Stimulated activated CD4-positive, alpha-beta T cell treated with anti-CD3 and anti-CD28 coated beads, Interleukin-2, amount 100 ng/mL, for 48 hours (primary cell): ENCODE results near the gene IZUMO1.

Experiments
- DNase-seq, 2 donors: peaks; one replicate each; pipeline ENCODE4 v3.0.0-alpha.2; 2020

The IZUMO1 gene

GRCh38 chr19:48756686-48757085, 10.0 kb upstream of the IZUMO1 start:
- DNase-seq: no peak

- DNase-seq: no peak
These were observed 9.5 kb upstream of the IZUMO1 start for GRCh38 chr19:48756212-48756611.

GRCh38 chr19:48755787-48756186, 9.1 kb upstream of the IZUMO1 start:
- DNase-seq: no peak

- no peak for DNase-seq
These were observed 8.5 kb upstream of the IZUMO1 start, which contains the start of gene FGF21 for GRCh38 chr19:48755084-48755641. Gene FGF21, plus strand, starts transcription at chr19:48755524. Its CDS starts 713 bp downstream, at chr19:48756237.

DNA sequence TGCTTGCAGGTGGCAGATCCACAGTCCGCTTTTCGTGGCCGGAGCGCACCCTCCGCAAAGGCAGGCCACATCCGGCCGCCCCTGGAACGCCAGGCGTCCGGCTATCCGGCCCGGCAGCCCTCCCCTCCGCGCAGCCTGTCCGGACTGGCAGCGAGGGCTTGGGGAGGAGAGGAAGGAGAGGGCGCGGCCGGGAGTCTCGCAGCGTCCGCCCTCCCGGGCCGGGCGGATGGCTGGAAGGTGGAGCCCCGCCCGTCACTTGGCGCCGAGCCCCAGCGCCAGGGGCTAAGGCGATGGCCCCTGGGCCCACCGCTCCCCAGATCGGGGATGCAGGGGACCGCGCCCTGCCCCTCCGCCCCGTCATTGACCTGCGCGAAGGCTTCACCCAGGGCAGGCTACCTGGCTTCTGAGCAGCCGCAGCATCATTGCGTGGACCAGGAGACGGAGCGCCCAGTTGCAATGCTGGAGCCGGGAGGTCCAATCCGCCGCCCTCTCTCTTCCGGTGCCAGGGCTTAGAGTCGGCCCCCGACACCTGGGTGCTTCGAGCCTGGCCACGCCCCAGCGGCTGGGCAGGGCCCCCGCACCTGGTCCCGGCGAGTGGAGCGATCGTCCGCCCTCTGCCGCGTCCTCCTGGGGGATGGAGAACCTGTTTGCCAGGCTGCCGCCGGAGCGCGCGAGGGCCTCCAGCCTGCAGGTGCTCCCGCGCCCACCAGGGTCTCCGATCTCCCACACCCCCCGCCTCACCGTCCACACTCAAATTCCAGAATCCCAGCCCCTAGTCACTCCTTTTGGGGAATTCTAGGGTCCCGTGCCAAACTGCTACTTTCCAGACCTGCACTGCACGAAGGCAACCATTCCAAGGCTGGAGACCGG, 6.0 kb upstream of the IZUMO1 start, which contains the start of gene FUT1:
Gene FUT1, minus strand, starts transcription at position 146 of the 870 bp plus-strand sequence. CDS start 1,360 bp downstream, outside the sequence.
- DNase-seq: no peak

DNA sequence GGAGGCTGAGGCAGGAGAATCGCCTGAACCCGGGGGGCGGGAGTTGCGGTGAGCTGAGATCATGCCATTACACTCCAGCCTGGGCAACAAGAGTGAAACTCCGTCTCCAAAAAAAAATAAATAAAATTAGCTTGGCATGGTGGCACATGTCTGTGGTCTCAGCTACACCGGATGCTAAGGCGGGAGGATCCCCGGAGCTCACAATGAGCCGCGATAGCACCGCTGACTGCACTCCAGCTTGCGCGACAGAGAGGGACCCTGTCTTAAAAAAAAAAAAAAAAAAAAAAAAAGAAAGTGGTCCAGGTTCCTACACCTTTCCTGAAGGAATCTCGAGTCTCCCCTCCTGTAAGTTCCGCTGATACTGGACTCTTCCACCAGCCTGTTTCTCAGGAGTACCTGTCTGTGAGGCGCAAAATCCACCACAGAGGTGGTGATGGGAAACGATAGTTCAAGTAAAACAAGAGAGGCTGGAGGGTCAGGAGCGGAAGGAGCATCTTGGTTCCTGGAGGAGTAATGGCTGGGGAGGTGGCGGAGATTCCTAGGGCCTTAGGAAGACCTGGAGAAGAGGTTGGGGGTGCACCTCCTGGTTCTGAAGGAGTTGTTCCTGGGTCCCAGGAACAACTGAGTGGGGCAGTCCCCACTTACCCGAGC, 5.3 kb upstream of the IZUMO1 start:
- no peak for DNase-seq

DNA sequence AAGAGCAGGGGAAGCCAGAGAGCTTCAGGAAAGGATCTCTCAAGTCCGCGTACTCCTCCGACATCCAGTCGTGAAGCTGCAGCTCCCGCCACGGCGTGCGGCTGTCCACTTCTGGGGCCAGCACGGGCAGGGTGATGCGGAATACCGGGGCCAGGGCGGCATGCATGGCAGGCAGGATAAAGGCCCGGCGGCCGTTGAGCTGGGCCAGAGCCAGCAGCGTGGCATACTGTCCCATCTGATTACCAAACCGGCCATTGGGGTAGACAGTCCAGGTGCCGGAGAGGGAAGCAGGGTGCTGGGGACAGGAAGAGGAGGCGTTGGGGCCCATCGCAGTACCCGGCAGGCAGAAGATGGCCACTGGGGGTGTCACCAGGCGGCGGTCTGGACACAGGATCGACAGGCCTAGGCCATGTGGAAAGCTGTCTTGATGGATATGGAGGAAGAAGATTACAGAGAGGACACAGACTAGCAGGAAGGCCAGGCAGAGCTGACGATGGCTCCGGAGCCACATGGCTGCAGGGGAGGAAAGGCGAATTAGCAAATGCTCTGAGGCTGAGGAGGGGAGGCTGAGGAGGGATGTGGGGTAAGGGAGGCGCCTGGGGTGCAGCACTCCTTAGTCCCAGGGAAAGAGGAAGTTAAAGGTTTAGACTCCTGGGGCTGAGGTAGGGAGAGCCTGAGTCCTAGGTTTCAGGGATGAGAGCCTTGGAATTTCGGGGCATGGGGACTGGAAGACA, 4.2 kb upstream of the IZUMO1 start:
- DNase-seq: no peak

- DNase-seq: no peak
These were observed 3.6 kb upstream of the IZUMO1 start for GRCh38 chr19:48750351-48750750.

- no peak for DNase-seq
These were observed 3.0 kb upstream of the IZUMO1 start for GRCh38 chr19:48749571-48750198.

- no peak for DNase-seq
These were observed 599 bp downstream of the IZUMO1 start for GRCh38 chr19:48746110-48746509.

- peak; percentile 37 to 49 for DNase-seq
These were observed 1.3 kb downstream of the IZUMO1 start for GRCh38 chr19:48745208-48745995.

DNA sequence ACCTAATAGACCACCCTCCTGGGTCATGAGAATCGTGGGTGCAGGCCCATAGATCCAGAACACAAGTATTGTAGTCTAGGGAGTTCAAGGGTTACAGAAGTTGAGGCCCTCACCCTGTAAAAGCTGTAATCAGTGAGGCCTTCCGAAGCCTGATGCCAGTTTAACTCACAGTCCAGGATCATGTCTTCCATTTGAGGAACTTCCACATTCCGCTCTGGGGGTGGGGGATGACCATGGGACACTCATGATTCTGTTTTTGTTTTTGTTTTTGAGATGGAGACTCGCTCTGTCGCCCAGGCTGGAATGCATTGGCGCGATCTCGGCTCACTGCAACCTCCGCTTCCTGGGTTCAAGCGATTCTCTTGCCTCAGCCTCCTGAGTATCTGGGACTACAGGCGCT, 4.6 kb downstream of the IZUMO1 start:
- no peak for DNase-seq

- DNase-seq: peak in 1 of 2 donors; percentile 54
These were observed 5.3 kb downstream of the IZUMO1 start for GRCh38 chr19:48741129-48741999.

DNA sequence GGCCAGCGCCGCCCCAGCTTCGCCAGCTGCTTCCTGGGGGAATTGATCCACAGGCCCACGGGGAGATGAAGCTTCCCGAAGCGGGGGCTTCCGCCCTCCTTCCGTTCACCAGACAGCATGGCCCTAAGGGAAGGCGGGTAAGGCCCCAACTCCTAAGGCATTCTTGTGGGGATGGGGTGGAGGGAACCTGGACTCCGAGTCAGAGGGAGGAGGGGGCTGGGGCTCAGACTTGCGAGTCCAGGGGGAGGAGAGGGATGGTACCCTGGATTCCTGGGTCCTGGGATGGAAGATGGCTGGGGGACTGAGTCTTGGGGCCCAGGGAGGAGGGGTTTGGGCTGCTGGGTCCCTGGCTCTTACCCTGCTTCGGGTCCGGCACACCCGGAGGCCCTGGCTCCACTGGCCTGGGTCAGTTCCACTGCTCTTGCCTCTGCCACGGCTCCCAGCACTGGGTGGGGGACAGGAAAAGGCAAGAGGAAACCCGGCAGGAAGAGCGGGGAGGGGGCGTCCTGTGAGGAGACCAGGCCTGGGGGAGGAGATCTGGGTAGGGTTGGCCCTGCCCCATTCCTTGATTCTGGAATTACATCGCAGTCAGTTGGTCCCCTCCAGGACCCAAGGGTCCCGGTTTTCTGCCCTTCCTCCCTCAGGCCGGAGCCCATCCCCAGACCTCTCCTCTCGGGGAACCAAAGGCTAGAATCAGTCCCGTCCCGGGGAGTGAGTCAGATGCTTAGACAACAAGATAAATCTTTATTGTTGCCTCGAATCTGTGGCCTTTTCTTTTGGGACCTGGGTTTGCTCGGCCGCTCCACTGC, 6.3 kb downstream of the IZUMO1 start, which contains the start of gene RASIP1:
Gene RASIP1, minus strand, starts transcription at position 447 of the 809 bp plus-strand sequence. Its CDS starts 328 bp downstream, at position 119.
- no peak for DNase-seq

DNA sequence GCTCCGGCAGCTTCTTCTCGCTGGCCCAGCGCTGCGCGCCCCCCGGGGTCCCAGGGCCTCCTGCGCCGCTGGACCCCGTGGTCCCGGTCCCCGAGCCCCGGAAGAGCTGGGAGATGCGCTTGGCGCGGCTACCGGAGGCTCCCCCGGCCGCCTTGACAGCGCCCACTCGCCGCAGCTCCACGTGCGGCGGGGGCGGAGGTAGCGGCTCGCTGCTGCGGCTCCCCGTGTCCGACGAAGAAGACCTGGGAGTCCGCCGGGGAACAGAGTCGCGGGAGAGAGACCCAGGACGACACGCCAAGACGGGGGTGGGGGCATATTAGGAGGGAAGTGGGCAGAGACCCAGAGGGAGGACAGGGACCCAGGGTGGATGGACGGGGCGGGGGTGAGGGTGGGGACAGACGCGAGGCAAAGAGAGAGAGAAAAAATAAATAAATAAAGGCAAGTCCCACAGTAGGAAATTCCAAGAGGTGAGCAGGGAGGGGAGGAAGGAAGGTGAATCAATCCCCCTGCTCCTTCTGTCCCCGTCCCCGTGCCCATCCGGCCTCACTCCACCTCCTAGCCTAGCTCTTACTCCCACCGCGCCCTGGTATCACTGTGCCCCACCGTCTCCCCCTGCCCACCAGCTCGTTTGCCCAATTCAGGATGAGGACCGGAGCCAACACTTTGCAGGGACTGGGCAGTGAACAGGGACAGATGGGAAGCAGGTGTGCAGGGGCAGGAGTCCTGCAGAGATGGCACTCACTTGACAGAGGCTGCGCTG, 7.1 kb downstream of the IZUMO1 start:
- DNase-seq: no peak

- DNase-seq: peak; percentile 95 to 99
These were observed 7.9 kb downstream of the IZUMO1 start for GRCh38 chr19:48738557-48739403.

DNA sequence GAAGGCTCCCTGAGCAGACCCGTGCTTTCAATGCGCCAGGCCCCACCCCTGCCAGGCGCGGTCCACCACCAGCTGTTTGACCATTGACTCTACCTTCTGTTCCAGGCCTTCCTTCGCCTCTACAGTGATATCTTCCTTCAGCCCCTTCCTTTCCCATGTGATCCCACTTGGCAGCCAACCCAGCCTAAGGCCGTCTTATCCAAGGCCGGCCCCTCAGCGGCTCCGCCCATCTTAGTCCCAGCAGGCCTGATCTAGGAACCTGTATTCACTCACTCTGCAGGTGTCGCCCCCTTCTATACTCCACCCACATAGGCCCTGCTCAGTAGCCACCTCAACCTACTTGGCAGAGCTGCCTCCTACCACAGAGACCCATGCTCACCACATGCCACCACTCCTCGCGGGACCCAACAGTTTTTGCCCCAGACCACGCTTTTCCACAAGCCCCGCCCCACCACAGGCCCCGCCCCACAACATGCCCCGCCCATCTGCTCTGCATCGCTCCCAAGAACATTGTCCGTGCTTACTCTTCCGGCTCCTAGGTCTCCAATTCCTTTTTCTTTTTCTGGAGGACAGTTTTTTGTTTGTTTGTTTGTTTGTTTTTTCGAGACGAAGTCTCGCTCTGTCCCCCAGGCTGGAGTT, 9.2 kb downstream of the IZUMO1 start:
- DNase-seq: no peak
